EL (cell line): ENCODE results near the gene HCAR2.
"Not testable (repeated sequence)": the region's sequence is repeated elsewhere in the genome, so short reads cannot be mapped to it uniquely, and the experiment has no call there.

Experiments
- DNase-seq: peaks from one replicate; pipeline ENCODE4 v3.0.0-alpha.2; 2016

HCAR2 gene

GRCh38 chr12:122661246-122661645 is 41.9 kb downstream of the HCAR2 start:
- no peak for DNase-seq

DNA sequence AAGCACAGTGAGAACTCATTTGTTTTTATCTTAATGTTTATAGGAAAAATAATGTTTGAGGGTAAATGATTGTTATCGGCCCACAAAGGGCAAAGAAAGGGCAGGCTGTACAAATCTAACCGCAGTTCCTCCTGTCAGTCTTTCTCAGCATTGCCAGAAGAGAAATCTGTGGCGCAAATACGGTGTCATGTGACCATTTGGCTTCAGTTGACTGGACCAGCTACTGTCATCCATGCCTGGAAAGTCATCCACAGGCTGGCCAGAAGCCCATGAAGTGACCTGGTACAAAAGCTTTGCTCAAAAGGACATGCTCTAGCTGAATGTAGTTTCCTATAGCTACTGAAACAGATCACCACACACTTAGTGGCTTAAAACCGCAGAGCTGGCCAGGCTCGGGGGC is 43.6 kb downstream of the HCAR2 start:
- DNase-seq = no peak

DNA sequence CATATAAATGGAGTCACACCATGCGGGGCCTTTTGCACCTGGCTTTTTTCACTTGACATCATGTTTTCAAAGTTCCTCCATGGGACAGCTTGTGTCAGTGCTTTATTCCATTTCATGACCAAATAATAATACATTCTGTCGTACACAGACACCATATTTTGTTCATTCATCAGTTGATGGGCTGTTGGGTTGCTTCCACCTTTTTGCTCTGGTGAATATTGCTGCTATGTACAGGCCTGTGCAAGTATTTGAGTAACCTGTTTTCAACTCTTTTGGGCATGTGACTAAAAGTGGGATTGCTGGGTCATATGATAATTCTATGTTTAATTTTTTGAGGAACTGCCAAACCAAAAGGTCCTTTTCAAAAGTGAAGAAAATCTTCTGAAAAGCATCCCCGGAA is 46.9 kb downstream of the HCAR2 start:
- DNase-seq = no peak

- DNase-seq = not testable (repeated sequence)
Measured at GRCh38 chr12:122653291-122653690, 49.9 kb downstream of the HCAR2 start.

GRCh38 chr12:122651520-122652224 is 51.5 kb downstream of the HCAR2 start:
- no peak for DNase-seq
